NT2/D1 (cell line): ENCODE results near the gene LUZP4.

Experiments
- SUZ12 ChIP-seq: IDR thresholded peaks from 2 replicates; pipeline ENCODE4 v1.6.1; 2011; ENCODE audit not compliant: insufficient read length, insufficient read depth; ENCODE audit errors: extremely low read depth
- YY1 ChIP-seq: IDR thresholded peaks from 2 replicates; pipeline ENCODE4 v1.6.1; 2011; ENCODE audit not compliant: insufficient read length, insufficient read depth

DNA sequence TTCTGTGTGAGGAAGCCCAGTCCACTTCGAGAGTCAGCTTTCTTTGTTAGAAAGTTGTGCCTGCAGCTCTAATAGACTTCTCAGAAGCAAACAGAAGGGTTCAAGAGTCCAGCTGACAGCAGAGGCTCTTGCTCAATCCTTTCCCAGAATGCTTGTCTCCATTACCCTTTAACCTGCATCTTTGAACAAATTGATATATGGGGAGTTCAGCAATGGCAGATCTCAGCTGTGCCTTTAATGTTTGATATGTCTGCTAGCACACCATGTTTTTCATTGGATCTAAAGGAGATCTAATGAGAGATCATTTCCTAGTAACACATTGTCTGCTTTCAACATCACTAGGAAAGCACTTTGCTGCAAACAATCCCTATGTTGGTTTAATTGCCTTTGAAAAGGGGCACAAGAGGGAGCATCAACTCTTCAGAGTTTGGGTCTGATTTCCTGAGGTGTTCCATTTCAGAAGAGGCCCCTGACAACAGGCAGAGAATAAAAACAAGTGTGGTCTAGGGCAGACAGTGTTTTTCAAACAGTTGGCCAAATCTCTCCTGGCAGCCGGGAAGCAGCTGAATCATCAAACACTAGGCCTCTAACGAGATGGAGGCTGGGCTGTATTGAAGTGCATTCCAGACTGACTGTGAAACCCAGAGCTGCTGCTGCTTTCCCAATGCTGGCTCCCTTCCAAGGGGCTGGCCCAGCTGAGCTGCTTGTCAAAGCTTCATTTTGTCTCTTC, 55.5 kb downstream of the LUZP4 start:
- TF ChIP-seq YY1 (no peak), SUZ12 (no peak)
